WTC11 (cell line): ENCODE results near the gene SLA2.

Source experiments
- ATF3 ChIP-seq: sonication (generic); formaldehyde crosslinking; conservative IDR thresholded peaks from 2 replicates; pipeline ENCODE4 v1.8.1; 2022; ENCODE audit warnings: mild to moderate bottlenecking, missing genetic modification reagents
- CREM ChIP-seq: sonication (generic); formaldehyde crosslinking; IDR thresholded peaks from 2 replicates; pipeline ENCODE4 v1.8.1; 2022; ENCODE audit warnings: mild to moderate bottlenecking, missing genetic modification reagents, moderate library complexity
- CTCF ChIP-seq: fragments of 200-600 bp; IDR thresholded peaks from 2 replicates; pipeline ENCODE4 v1.8.0; 2022; ENCODE audit warnings: antibody characterized with exemption
- EMX1 ChIP-seq: fragments of 250-450 bp; sonication (Bioruptor Pico); IDR thresholded peaks from 2 replicates; pipeline ENCODE4 v1.8.0; 2021; ENCODE audit warnings: mild to moderate bottlenecking
- FOXJ3 ChIP-seq: sonication (generic); formaldehyde crosslinking; IDR thresholded peaks from 2 replicates; pipeline ENCODE4 v1.9.0; 2021; ENCODE audit warnings: missing genetic modification reagents, mild to moderate bottlenecking, borderline replicate concordance
- IRF1 ChIP-seq: sonication (generic); formaldehyde crosslinking; IDR thresholded peaks from 2 replicates; pipeline ENCODE4 v1.8.0; 2023; ENCODE audit warnings: missing genetic modification reagents
- NR2C2 ChIP-seq: sonication (generic); formaldehyde crosslinking; IDR thresholded peaks from 2 replicates; pipeline ENCODE4 v1.8.0; 2022; ENCODE audit warnings: mild to moderate bottlenecking, missing genetic modification reagents
- ZNF396 ChIP-seq: fragments of 250-450 bp; sonication (Bioruptor Pico); IDR thresholded peaks from 2 replicates; pipeline ENCODE4 v1.8.0; 2021; ENCODE audit warnings: mild to moderate bottlenecking, moderate library complexity, borderline replicate concordance

- no peak for TF ChIP-seq FOXJ3 (CRISPR knock-in tag)
- no peak for TF ChIP-seq ATF3 (CRISPR knock-in tag)
- no peak for TF ChIP-seq CTCF
- TF ChIP-seq ZNF396: no peak
- no peak for TF ChIP-seq CREM (CRISPR knock-in tag)
- TF ChIP-seq IRF1: no peak
- TF ChIP-seq NR2C2 (CRISPR knock-in tag): no peak
- TF ChIP-seq EMX1: no peak
Observed at GRCh38 chr20:36573798-36574365, 72.1 kb downstream of the SLA2 start.
